Suppressor macrophage treated with lipopolysaccharide for 1 hour (primary cell): ENCODE results near the gene ZNG1C.
"Not testable (repeated sequence)": the region's sequence is repeated elsewhere in the genome, so short reads cannot be mapped to it uniquely, and the experiment has no call there.

ENCODE experiments used
- DNase-seq, 3 donors: peaks; one replicate each; pipeline ENCODE4 v3.0.0-alpha.2; 2020 to 2022

The ZNG1C gene

GRCh38 chr9:68343242-68343641, 101.5 kb downstream of the ZNG1C start:
- DNase-seq = not testable (repeated sequence)

- not testable (repeated sequence) for DNase-seq
These were observed 102.2 kb downstream of the ZNG1C start for GRCh38 chr9:68343992-68344391.
